MM.1S (cell line): ENCODE data around the gene RNF123.

Source experiments
- DNase-seq: peaks from one replicate; pipeline ENCODE4 v3.0.0-alpha.2; 2015
- H2AFZ ChIP-seq: fragments of 300-600 bp; sonication (generic); 2 replicates; pipeline ENCODE4 v1.6.0; 2016; ENCODE audit warnings: antibody characterized with exemption, low read length
- H3F3A ChIP-seq: fragments of 300-600 bp; sonication (generic); 2 replicates; pipeline ENCODE4 v1.6.1; 2016; ENCODE audit warnings: mild to moderate bottlenecking, antibody characterized with exemption, low read length, moderate library complexity, mixed read lengths; ENCODE audit not compliant: insufficient read depth
- H3K27ac ChIP-seq: fragments of 300-600 bp; sonication (generic); 2 replicates; pipeline ENCODE4 v1.5.1; 2016; ENCODE audit warnings: mild to moderate bottlenecking, low read length
- H3K27me3 ChIP-seq: fragments of 300-600 bp; sonication (generic); replicated peaks from 2 replicates; pipeline ENCODE4 v1.6.0; 2016; ENCODE audit warnings: low read length; ENCODE audit not compliant: insufficient read depth
- H3K36me3 ChIP-seq: fragments of 300-600 bp; sonication (generic); replicated peaks from 2 replicates; pipeline ENCODE4 v1.6.1; 2016; ENCODE audit warnings: mild to moderate bottlenecking, low read length, mixed read lengths; ENCODE audit not compliant: insufficient read depth
- H3K4me1 ChIP-seq: fragments of 300-600 bp; sonication (generic); 2 replicates; pipeline ENCODE4 v1.6.1; 2016; ENCODE audit warnings: low read length, mixed read lengths
- H3K4me2 ChIP-seq: fragments of 300-600 bp; sonication (generic); 2 replicates; pipeline ENCODE4 v1.6.0; 2016; ENCODE audit warnings: low read depth, low read length
- H3K4me3 ChIP-seq: fragments of 300-600 bp; sonication (generic); 2 replicates; pipeline ENCODE4 v1.5.1; 2016; ENCODE audit warnings: low read length, mixed read lengths
- H3K79me2 ChIP-seq: fragments of 300-600 bp; sonication (generic); 2 replicates; pipeline ENCODE4 v1.6.1; 2016; ENCODE audit warnings: mixed run types, low read length, mixed read lengths
- H3K9ac ChIP-seq: fragments of 300-600 bp; sonication (generic); 2 replicates; pipeline ENCODE4 v1.6.1; 2016; ENCODE audit warnings: low read length, mixed read lengths
- H3K9me2 ChIP-seq: fragments of 300-600 bp; sonication (generic); replicated peaks from 2 replicates; pipeline ENCODE4 v1.6.1; 2016; ENCODE audit warnings: mild to moderate bottlenecking, low read length, mixed read lengths; ENCODE audit not compliant: insufficient read depth
- H3K9me3 ChIP-seq: fragments of 300-600 bp; sonication (generic); replicated peaks from 2 replicates; pipeline ENCODE4 v1.6.1; 2016; ENCODE audit warnings: mild to moderate bottlenecking, low read length, mixed read lengths; ENCODE audit not compliant: insufficient read depth
- H4K20me1 ChIP-seq: fragments of 300-600 bp; sonication (generic); 2 replicates; pipeline ENCODE4 v1.6.1; 2016; ENCODE audit warnings: mild to moderate bottlenecking, low read length, moderate library complexity, mixed read lengths; ENCODE audit not compliant: insufficient read depth
- CTCF ChIP-seq: fragments of 300-600 bp; sonication (generic); IDR thresholded peaks from 2 replicates; pipeline ENCODE4 v1.5.1; 2016; ENCODE audit warnings: antibody characterized with exemption, low read length, mixed read lengths
- EZH2 ChIP-seq: fragments of 300-600 bp; sonication (generic); optimal IDR thresholded peaks from 2 replicates; pipeline ENCODE3; 2017; ENCODE audit warnings: low read depth, mild to moderate bottlenecking, antibody characterized with exemption, low read length, mixed read lengths
- EZH2phosphoT487 ChIP-seq: fragments of 300-600 bp; sonication (generic); IDR thresholded peaks from 2 replicates; pipeline ENCODE4 v1.6.1; 2018; ENCODE audit warnings: antibody characterized with exemption, low read length

The RNF123 gene

DNA sequence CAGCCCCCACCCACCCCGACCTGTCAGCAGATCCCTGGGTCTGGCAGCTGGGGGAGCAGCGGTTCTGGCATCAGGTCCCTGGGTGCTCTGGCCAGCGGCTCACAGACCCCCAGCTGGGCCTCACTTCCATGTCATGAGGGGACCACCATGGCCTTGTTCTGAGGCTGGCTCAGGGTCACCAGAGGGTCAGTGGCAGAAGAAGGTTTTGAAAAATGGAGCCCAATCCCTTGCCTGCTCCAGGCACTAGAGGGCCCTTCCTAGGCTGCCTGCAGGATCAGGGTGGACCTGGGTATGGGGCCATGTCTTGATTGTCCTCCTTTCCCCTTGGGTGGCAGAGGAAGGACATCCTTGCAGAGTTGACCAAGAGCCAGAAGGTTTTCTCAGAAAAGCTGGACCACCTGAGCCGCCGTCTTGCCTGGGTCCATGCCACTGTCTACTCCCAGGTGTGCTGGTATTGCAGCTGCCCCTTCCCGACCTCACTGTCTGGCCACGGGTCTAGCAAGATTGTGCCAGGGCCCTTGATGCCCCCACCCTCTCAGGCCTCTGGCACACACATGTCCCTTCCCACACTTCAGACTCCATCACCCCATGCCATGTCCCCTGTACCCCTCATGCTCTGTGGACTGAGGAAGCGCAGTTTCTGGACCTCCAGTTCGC, 17.2 kb downstream of the RNF123 start:
- DNase-seq: no peak
- Histone ChIP-seq H3K27me3 (no peaks in the 10 kb centered on the region), H4K20me1 (no peaks in the 10 kb centered on the region), H3K4me1 (no peaks in the 10 kb centered on the region), H3K36me3 (no peaks in the 10 kb centered on the region), H3F3A (no peaks in the 10 kb centered on the region), H3K4me3 (no peak overlapping the region), H3K9ac (no peak overlapping the region), H3K9me2 (no peaks in the 10 kb centered on the region), H2AFZ (no peak overlapping the region), H3K79me2 (no peaks in the 10 kb centered on the region), H3K27ac (no peak overlapping the region), H3K4me2 (no peak overlapping the region), H3K9me3 (no peaks in the 10 kb centered on the region)
- TF ChIP-seq EZH2phosphoT487 (no peak), CTCF (no peak), EZH2 (no peak)

- no peaks in the 10 kb centered on the region for H3K4me1 ChIP-seq
- no peak overlapping the region for H3K9ac ChIP-seq
- no peaks in the 10 kb centered on the region for H3K27me3 ChIP-seq
- H3F3A ChIP-seq: no peaks in the 10 kb centered on the region
- no peak overlapping the region for H3K4me2 ChIP-seq
- no peak overlapping the region for H3K4me3 ChIP-seq
- H3K27ac ChIP-seq: no peak overlapping the region
- DNase-seq: no peak
- no peaks in the 10 kb centered on the region for H4K20me1 ChIP-seq
- no peaks in the 10 kb centered on the region for H3K36me3 ChIP-seq
- H3K79me2 ChIP-seq: no peaks in the 10 kb centered on the region
- TF ChIP-seq CTCF (no peak), EZH2 (no peak), EZH2phosphoT487 (no peak)
- H2AFZ ChIP-seq: no peak overlapping the region
- H3K9me3 ChIP-seq: no peaks in the 10 kb centered on the region
- H3K9me2 ChIP-seq: no peaks in the 10 kb centered on the region
Measured at GRCh38 chr3:49707113-49707480, 17.7 kb downstream of the RNF123 start.

- Histone ChIP-seq H3K36me3 (no peaks in the 10 kb centered on the region), H3K4me1 (no peaks in the 10 kb centered on the region)
- TF ChIP-seq EZH2 (no peak), EZH2phosphoT487 (no peak), CTCF (no peak)
Measured at GRCh38 chr3:49709852-49710251, 20.5 kb downstream of the RNF123 start.

More at GRCh38 chr3:49709852-49710251, 20.5 kb downstream of the RNF123 start:
- Histone ChIP-seq H3K9ac (no peak overlapping the region), H3K27ac (no peak overlapping the region), H3K79me2 (no peaks in the 10 kb centered on the region), H3K27me3 (no peaks in the 10 kb centered on the region), H4K20me1 (no peaks in the 10 kb centered on the region), H3K9me3 (no peaks in the 10 kb centered on the region), H2AFZ (no peak overlapping the region), H3F3A (no peaks in the 10 kb centered on the region), H3K4me3 (no peak overlapping the region), H3K9me2 (no peaks in the 10 kb centered on the region), H3K4me2 (no peak overlapping the region)
- no peak for DNase-seq
